WERI-Rb-1 (cell line): ENCODE results near the gene ACAA2.

Experiments used
- DNase-seq: peaks from one replicate; pipeline ENCODE4 v3.0.0-alpha.2; 2020
- H3K27ac ChIP-seq: fragments of 250-450 bp; sonication (Bioruptor Pico); 2 replicates; pipeline ENCODE4 v1.5.1; 2020; ENCODE audit warnings: mild to moderate bottlenecking, moderate library complexity
- H3K27me3 ChIP-seq: fragments of 250-450 bp; sonication (Bioruptor Pico); 2 replicates; pipeline ENCODE4 v1.5.1; 2021; ENCODE audit warnings: mild to moderate bottlenecking, low read depth, moderate library complexity; ENCODE audit not compliant: insufficient read depth, severe bottlenecking
- H3K36me3 ChIP-seq: fragments of 250-450 bp; sonication (Bioruptor Pico); 2 replicates; pipeline ENCODE4 v1.5.1; 2020; ENCODE audit warnings: mild to moderate bottlenecking, moderate library complexity
- H3K4me3 ChIP-seq: 2 replicates; pipeline ENCODE4 v1.5.1; 2011; ENCODE audit warnings: low read depth, mild to moderate bottlenecking, control low read depth, low read length
- H3K9me3 ChIP-seq: fragments of 250-450 bp; sonication (Bioruptor Pico); 2 replicates; pipeline ENCODE4 v1.5.1; 2021; ENCODE audit warnings: mild to moderate bottlenecking, moderate library complexity; ENCODE audit not compliant: severe bottlenecking
- CTCF ChIP-seq: IDR thresholded peaks from 2 replicates; pipeline ENCODE4 v1.5.1; 2011; ENCODE audit warnings: low read depth, mild to moderate bottlenecking, control low read depth, inconsistent platforms, low read length

Gene ACAA2

DNA sequence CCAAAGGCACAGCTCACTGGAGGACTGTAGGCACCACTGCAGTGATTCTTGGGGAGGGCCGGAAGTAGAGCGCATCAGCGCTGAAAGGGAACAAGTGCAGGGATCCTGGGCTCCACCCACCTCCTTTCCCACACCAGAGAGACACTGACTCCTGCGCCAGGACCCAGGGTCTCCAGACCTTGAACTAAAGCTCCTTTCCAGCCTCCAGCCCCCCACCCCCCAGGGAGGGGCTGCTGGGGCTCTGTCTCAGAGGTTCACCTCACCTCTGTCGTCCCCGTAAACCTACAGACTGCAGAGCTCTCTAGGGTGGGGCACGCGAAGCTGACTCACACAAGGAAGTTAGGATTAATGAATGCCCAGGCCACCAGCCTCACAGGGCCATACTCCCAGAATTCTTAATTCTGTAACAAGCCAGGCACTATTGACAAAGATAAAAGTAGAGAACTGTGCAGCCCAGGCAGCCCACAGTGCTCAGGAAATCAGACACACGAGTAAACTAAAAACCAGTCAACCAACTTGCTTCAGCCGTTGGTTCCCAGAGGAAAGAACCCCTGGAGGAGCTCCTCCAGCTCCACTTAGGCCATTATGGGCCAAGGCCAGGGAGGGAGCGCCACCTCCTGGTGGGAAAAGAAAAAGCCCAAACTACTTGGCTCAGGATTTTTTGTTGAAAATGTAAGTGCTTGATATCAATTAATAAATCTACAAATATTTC is 45.1 kb upstream of the ACAA2 start:
- DNase-seq: peak; percentile 80
- Histone ChIP-seq H3K27ac (no peak overlapping the region), H3K36me3 (no peaks in the 10 kb centered on the region), H3K4me3 (no peak overlapping the region), H3K9me3 (no peaks in the 10 kb centered on the region), H3K27me3 (no peaks in the 10 kb centered on the region)
- TF ChIP-seq CTCF: peak; percentile 84

GRCh38 chr18:49857708-49858107 is 44.4 kb upstream of the ACAA2 start:
- DNase-seq: no peak

GRCh38 chr18:49856496-49856895 is 43.2 kb upstream of the ACAA2 start:
- DNase-seq: no peak
- Histone ChIP-seq H3K4me3 (no peak overlapping the region), H3K27me3 (no peaks in the 10 kb centered on the region), H3K9me3 (no peaks in the 10 kb centered on the region), H3K36me3 (no peaks in the 10 kb centered on the region), H3K27ac (no peak overlapping the region)
- no peak for TF ChIP-seq CTCF

More at GRCh38 chr18:49857708-49858107, 44.4 kb upstream of the ACAA2 start:
- Histone ChIP-seq H3K36me3 (no peaks in the 10 kb centered on the region), H3K27me3 (no peaks in the 10 kb centered on the region), H3K27ac (no peak overlapping the region), H3K4me3 (no peak overlapping the region), H3K9me3 (no peaks in the 10 kb centered on the region)
- peak; percentile 51 for TF ChIP-seq CTCF

DNA sequence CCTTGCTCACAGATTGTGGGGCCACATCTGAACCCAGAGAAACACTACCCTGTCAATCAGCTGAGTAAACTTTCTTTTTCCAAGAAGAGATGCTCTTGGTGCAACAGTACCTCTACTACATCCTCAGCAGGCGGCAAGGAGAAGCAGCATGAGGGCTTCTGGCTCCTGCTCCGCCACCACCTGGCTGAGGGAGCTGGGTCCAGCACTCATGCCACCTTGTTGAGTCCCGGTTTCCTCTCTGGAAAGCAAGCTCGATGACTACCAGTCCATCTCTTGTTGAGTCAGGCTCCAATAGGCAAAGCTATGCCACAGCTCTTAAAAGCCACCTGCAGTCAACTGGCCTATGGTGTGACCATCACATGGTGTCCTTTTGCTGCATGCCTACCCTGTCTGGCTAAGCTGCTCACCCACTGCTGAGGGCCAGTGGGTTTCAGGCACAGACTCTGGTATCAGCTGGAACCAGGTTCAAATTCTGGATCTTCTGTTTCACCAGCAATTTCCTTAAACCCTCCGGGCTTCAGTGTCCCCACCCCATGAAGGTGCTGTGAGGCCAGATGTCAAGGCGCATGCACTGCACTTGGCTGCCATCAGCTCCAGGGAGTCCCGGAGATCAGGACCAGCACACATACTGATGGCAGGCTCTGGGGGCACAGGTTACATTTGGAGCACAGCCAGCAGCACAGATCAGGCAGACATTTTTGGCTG is 42.5 kb upstream of the ACAA2 start:
- H3K4me3 ChIP-seq: no peak overlapping the region
- no peak overlapping the region for H3K27ac ChIP-seq
- no peak for TF ChIP-seq CTCF
- no peaks in the 10 kb centered on the region for H3K27me3 ChIP-seq
- DNase-seq: no peak
- H3K9me3 ChIP-seq: no peaks in the 10 kb centered on the region
- no peaks in the 10 kb centered on the region for H3K36me3 ChIP-seq

DNA sequence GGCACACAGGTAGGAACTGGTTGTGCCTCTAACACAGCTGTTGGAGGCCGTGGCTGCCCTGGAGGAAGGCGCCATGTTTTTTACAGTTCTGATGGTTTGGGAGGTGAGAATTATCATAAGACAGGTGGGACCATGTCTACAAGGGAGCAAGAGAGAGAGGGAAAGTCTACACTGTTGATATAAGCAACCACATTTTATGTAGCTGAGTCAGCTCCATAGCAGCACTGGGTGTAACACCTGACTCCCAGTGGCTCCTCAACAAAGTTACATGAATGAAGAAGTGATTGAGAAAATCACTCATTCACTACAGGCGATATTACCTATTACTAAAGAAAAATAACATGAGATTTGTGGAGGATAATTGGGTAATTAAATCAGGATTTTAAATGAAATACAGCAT is 41.3 kb upstream of the ACAA2 start:
- H3K27ac ChIP-seq: no peak overlapping the region
- no peaks in the 10 kb centered on the region for H3K36me3 ChIP-seq
- no peak for DNase-seq
- TF ChIP-seq CTCF: no peak
- no peak overlapping the region for H3K4me3 ChIP-seq
- no peaks in the 10 kb centered on the region for H3K27me3 ChIP-seq
- H3K9me3 ChIP-seq: no peaks in the 10 kb centered on the region
